HG03045 (cell line): ENCODE measurements around the gene PLOD3.

Experiments
- ATAC-seq: cut with Tn5 transposase; IDR thresholded peaks from one replicate; pipeline ENCODE4 v1.9.1; 2021; ENCODE audit warnings: mild to moderate bottlenecking, moderate library complexity; ENCODE audit not compliant: unreplicated experiment

Gene PLOD3

DNA sequence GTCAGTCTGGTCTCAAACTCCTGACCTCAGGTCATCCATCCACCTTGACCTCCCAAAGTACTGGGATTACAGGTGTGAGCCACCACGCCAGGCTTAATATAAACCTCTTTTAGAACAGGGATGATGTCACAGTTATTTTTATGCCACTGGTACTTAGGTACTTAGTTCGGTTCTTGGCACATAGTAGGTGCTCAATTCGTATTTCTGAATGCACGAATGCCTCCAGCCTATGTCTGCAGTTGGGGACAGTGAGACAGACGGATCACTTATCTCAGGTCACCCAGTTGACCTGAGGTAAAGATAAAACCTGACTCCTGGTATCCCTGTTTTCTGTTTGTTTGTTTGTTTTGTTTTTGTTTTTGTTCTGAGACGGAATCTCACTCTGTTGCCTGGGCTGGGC, 31.2 kb downstream of the PLOD3 start:
- no peak for ATAC-seq

DNA sequence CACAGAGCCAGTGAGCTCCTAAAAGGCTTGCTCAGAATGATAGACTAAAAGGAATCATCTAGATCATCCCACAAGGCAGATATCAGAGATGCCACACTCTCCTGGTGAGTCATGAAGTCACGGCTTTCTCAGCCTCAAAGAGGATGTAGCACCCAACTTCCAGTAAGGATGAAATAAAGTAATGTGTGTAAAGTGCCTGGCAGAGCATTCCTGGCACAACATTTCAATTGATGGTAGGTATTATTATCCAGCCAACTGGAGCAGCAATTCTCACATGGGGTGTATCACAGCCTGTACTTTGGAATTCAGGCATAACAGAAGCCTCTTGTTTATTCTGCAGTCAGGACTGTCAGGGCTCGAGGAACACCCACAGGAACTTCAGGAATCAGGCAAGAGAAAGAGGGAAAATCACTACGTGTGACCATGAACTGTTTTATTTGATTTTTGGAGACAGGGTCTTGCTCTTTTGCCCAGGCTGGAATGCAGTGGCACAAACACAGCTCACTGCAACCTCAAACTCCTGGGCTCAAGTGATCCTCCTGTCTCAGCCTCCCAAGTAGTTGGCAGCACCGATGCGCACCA, 32.0 kb downstream of the PLOD3 start:
- no peak for ATAC-seq

DNA sequence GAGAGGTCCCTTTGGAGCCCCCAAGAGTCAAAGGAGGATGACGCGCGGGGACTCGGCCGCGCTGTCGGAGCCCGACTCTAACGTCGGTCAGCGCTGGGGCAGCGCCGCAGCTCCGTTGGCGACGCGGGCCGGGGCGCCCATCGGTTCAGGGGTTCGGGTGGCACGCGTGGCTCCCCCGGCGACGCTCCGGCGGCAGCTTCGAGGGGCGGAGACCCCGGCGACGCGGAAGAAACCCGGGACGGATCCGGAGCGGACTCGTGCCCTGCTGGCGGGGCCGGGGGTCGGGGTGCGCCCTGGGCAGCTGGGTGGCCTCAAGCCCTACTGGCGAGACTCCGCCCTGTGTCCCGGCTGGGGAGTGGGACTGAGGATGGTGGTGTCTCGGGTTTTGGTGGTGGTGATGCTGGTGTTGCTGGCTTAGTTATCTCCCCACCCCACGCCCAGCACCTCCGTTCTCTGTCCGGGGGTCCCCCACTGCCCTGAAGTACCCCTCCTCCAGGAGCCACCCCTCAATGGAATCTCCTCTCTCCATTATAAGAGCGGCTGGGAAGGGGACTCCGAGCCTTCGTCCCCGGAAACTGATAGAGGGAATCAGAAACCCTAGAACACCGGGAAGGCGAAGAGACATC, 37.1 kb downstream of the PLOD3 start, which contains the start of gene NAT16:
Gene NAT16, minus strand, starts transcription at position 164 of the 626 bp plus-strand sequence. CDS start 5,486 bp downstream, outside the sequence.
- no peak for ATAC-seq

GRCh38 chr7:101179713-101180112, 37.7 kb downstream of the PLOD3 start:
- no peak for ATAC-seq

GRCh38 chr7:101179117-101179516, 38.3 kb downstream of the PLOD3 start:
- no peak for ATAC-seq

- ATAC-seq = no peak
Observed at GRCh38 chr7:101177644-101178043, 39.7 kb downstream of the PLOD3 start.

DNA sequence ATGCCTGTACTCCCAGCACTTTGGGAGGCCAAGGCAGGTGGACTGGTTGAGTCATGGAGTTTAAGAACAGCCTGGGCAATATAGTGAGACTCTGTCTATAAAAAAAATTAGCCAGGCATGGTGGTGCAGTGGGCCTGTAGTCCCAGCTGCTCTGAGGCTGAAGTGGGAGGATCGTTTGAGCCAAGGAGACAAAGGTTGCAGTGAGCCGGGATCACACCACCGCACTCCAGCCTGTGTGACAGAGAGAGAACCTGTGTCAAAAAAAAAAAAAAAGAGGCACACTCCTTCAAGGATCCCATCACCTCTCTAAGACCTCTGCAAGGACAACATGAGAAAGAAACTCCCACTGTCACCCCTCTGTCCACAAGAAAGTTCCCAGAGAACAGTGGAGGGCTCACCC, 41.7 kb downstream of the PLOD3 start:
- ATAC-seq = no peak

DNA sequence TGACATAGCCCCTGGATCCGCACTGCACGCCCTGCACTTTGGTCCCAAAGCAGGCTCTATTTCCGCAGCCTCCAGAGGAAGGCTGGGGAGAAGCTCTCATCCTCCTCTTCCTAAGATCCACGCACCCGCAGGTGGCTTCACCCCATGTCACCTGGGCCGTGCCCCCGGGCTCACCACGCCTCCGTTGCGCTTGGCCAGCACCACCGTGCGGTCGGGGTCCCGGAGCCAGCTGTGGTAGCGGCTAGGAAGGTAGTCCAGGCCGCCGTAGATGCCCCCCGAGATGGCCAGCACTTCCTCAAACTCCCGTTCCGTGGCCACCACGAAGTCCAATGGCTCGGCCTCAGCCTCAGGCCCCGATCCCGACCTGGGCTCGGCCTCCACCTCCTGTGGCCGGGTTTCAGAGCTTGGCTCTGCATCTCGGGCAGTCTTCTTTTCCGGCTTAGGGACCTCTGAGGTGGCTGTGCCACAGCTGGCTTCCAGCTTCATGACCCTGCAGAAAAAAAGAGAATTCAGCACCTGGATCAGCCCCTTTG, 43.0 kb downstream of the PLOD3 start:
- no peak for ATAC-seq

GRCh38 chr7:101173752-101174244, 43.6 kb downstream of the PLOD3 start:
- no peak for ATAC-seq

- ATAC-seq = no peak
Observed at GRCh38 chr7:101172854-101173751, 44.3 kb downstream of the PLOD3 start.

DNA sequence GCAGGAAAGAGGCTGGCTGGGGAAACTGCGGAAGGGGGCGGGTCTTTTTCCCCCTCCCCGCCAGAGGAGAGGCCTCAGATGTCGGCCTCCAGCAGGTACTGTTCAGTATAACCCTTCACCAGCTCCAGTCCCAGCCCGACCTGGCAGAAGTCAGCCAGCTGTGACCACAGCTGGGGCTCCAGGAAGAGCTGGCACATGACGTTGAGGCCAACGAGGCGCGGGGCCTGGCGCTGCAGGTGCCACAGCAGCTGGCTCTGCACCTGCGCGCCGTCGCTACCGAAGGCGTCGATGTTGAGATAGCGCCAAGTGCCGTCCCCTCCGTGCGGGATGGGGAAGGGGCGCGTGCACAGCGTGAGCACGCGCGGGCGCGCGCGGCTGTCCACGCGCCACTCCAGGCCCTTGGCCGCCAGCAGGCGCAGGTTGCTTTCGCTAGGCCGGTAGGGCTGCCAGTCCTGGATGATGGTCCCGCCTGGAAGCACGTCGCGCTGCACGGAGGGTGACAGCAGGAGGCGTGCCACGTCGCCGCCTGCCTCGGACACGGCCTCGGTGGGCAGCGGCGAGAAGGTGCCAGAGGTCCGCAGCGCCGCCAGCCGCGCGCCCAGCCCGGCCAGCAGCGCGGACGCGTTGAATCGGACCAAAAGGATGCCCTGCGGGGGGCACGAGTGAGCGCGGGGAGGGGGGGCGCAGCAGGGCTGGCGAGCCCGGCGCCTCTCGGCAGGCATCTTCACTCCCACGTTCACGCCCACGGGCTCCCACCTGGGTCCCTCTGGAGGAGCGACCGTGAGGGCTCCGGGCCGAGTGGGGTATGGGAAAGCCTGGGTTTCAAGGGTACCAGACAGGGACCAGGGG, 45.2 kb downstream of the PLOD3 start:
- no peak for ATAC-seq

- no peak for ATAC-seq
Observed at GRCh38 chr7:101171442-101171837, 45.9 kb downstream of the PLOD3 start.

DNA sequence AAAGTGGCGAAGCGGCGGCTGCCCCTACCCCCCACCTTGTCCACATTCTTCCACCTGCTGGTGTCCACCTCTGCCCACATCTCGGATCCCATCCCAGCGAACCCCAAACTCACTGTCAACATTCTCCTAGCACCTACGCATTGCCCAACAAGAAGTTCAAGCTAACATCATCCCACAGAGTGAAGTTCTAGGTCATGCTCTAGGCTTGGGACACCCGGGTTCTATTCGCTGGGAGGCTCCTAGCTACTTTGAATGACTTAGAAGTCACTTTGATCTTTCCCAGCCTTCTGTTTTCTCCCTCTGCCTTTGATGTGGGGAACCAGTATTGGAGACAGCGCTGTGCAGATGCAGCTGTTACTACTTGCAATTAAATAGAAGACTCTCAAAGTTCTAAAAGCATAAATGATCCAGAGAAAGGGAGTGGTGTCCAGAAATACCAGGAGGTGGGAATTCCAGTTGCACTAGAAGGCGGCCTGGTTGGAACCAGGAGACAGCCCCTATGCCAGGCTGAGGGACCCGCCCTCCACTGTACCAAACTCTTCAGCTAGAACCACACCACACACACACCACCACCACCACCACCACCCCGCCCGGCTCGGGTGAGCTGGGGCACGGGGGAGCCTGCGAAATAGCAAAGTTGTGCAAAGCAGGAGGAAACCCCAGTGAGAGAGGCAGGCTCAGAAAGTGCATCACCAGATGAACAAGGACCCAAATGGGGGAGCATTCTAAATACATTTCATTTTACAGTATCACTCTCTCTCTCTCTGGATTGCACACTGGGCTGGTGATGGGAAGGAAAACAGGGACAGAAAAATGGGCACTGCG, 46.6 kb downstream of the PLOD3 start:
- ATAC-seq = no peak

DNA sequence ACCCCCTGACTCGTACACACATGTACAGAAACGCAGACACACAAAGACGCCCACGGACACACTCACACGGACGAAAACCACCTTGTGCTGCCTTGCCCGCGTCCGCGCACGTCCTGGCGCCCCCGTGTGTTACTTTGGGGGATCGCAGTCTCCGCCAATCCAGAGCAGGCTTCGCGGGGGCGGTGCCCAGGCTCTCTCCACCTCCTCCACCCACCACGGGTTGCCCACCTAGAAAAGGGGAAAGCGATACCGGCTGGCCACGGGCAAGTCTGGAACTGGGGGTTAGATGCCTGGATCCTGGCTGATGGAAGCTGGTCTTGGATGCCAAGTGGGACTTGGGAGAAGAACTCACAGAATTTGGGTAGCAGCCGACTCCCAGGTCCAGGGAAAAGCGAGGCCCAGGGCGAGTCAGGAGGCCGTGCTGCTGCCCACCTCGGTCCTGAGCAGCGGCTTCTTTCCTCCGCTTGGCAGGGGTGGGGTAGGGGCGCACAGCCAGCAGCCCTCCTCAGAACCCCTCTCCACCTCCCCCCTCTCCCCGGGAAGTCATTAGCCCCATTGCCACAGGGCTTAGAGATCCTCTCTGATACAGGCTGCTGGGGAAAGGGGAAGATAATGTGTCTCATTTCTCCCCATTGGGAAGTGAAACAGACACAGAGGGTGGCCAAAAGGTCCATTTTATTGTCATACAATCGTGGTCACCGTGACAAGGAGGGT, 47.4 kb downstream of the PLOD3 start:
- ATAC-seq = no peak

- ATAC-seq = no peak
Observed at GRCh38 chr7:101169110-101169837, 48.1 kb downstream of the PLOD3 start.

- no peak for ATAC-seq
Observed at GRCh38 chr7:101168412-101169049, 48.9 kb downstream of the PLOD3 start.

- ATAC-seq = no peak
Observed at GRCh38 chr7:101167645-101168411, 49.6 kb downstream of the PLOD3 start.
